NK-92 (cell line): ENCODE data around the gene GDPD2.
"Not testable (repeated sequence)": the region's sequence is repeated elsewhere in the genome, so short reads cannot be mapped to it uniquely, and the experiment has no call there.

ENCODE experiments used
- DNase-seq: peaks from one replicate; lab custom pipeline; 2025; ENCODE audit not compliant: unreplicated experiment; lab: John Stamatoyannopoulos, UW

GDPD2 gene, protein sequence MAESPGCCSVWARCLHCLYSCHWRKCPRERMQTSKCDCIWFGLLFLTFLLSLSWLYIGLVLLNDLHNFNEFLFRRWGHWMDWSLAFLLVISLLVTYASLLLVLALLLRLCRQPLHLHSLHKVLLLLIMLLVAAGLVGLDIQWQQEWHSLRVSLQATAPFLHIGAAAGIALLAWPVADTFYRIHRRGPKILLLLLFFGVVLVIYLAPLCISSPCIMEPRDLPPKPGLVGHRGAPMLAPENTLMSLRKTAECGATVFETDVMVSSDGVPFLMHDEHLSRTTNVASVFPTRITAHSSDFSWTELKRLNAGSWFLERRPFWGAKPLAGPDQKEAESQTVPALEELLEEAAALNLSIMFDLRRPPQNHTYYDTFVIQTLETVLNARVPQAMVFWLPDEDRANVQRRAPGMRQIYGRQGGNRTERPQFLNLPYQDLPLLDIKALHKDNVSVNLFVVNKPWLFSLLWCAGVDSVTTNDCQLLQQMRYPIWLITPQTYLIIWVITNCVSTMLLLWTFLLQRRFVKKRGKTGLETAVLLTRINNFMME

DNA sequence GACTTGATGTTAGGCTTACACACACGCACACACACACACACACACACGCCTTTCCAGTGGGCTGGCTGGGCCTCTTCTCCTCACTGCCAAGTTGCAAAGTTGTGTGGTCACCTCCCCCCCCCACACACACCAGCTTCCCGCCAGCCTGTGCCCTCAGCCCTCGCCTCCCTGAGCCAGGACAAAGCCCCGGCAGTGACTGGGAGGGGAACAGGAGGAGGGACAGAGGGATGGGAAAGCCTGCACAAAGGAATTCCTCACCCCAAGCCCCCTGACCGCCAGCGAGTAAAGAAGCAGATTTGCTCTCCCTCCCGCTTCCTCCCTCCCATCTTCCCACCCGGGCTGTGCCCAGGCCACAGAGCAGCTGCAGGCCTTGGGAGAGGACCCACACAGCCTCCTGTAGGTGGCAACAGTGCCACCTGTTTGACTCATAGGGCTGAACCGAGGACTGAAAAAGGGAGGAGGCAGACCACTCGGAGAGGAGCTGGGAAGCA lies at the start of gene GDPD2:
Gene GDPD2 (plus strand): TSS at position 464 of the 491 bp plus-strand sequence. CDS start 1,671 bp downstream, outside the sequence.
- DNase-seq: no peak

- no peak for DNase-seq
These were observed 36.9 kb upstream of the GDPD2 start for GRCh38 chrX:70386235-70386634.

- no peak for DNase-seq
These were observed 24.2 kb upstream of the GDPD2 start for GRCh38 chrX:70398899-70399298.

- not testable (repeated sequence) for DNase-seq
These were observed 22.9 kb upstream of the GDPD2 start for GRCh38 chrX:70400181-70400580.

DNA sequence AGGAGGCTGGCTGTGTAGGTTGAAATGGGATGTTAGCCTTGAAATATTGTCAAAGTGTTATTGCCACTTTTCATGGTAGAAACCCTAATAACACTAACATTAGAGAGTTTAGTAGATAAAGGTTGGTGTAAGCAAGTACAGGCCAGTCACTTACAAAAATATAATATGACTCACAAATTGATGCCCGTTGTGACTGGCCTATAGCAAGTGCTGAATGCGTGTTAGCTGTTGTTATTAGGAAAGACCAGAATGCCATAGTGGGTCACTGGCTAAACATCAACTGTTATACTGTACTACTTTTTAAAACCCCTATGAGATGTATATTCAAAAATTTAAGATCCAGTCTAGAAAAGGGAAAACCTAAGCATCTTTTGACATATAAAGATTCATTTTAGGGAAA lies 20.4 kb upstream of the GDPD2 start:
- no peak for DNase-seq

DNA sequence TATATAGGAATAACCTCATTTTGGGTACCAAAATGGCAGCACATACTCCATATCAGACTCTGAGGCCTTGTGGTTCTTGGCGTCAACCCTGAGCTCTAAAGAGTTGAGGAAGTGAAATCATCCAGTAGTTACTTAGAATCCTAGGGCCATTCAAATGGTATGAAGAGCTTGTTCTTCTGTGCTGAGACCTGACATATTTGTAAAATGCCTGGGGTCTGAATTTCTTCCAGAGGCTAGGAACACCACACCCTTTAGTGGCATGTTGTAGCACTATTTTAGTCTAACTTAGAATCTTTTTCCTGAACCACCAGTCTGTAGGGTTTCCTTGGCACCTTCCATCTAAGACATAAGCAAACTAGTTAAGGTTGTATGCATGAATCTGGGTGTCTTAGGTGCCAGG lies 18.1 kb upstream of the GDPD2 start:
- no peak for DNase-seq

GRCh38 chrX:70410921-70411320 lies 12.2 kb upstream of the GDPD2 start:
- no peak for DNase-seq

DNA sequence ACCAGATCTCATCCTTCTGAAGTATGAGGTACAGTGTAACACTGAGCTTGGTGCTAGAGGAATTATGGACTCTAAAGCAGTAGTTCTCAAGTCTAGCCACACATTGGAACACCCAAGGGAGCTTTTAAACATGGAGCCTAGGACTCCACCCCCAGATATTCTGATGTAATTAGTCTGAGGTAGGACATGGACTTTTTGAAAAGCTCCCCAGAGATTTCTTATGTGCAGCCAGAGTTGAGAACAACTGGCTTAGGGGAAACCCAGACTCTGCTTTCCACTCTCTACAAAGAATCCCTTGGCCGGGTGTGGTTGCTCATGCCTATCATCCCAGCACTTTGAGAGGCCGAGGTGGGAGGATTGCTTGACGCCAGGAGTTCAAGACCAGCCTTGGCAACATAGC lies 11.6 kb upstream of the GDPD2 start:
- no peak for DNase-seq

DNA sequence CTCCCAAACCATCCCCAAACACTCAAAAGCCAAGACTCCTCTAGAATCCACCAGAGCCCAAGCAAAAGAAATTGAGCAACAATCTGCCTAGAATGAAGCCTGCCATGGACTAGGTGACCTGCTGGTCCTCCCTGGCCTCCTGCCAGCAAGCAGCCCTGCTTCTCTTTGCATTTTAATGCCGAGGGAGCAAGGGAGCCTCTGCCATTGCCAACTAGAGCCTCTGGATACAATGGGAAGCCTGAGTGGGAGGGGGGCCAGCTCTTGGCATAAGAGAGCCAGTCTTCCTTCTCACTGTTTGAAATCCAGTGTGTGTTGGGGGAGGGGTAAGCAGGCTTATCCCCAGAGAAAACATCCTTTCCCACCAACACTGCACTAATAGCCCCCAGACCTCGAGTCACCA lies 1.5 kb upstream of the GDPD2 start:
- DNase-seq: no peak

- DNase-seq: no peak
These were observed 992 bp downstream of the GDPD2 start for GRCh38 chrX:70423936-70424675.

- no peak for DNase-seq
These were observed 1.7 kb downstream of the GDPD2 start for GRCh38 chrX:70424801-70425200.

GRCh38 chrX:70426286-70427278 lies 3.5 kb downstream of the GDPD2 start:
- no peak for DNase-seq

DNA sequence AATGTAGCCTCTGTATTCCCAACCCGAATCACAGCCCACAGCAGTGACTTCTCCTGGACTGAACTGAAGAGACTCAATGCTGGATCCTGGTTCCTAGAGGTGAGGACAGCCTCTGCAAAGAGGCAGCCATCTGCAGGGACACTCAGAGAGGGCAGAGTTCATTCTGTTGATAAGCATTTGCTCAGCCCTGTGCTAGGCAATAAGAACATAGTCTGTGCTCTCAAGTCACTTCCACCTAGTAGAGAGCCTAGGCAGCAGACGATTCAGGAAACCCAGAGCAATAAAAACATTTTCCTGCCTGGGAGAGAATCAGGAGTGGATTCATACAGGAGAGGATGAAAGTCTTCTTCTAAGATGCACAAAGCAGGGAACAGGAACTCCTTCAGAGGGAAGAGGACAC lies 4.3 kb downstream of the GDPD2 start:
- DNase-seq: no peak

DNA sequence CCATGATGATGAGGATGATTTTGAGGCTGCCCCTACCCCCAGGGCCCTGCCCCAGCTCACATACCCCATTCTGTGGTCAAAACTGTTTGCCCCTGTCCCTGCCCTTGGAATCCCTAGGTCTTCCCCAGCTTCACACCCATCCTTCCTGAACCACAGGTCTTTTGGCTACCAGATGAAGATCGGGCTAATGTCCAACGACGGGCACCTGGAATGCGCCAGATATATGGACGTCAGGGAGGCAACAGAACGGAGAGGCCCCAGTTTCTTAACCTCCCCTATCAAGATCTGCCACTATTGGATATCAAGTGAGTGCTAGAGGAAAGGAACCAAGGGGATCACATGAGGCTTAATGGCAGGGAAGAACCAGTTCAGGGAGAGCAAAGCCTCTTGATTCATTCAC lies 6.6 kb downstream of the GDPD2 start:
- no peak for DNase-seq

- DNase-seq: no peak
These were observed 10.1 kb downstream of the GDPD2 start for GRCh38 chrX:70432936-70433847.

DNA sequence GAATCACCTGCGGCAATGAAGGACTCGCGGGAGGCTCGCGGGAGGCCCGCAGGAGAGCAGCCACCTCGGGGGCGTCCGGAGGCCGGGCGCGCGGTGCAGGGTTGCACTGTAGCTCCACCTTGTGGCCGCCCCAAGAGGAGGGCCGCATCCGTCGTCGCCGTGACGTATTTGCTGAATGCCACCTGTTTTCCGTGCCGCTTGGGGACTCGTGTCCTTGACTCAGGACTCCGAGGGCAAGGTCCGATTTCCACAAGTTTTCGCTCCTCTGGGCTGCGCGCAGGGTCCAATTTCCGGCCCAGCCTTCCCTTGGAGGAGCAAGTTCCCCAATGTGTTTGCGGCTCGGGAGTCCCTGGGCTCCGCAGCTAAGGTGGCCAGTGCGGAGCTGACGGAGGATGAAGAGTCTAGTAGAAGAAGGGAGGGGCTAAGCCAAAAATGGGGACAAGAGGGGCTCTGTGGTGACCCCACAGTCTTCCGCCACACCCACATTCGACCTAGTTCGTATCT lies 10.8 kb downstream of the GDPD2 start:
- DNase-seq: peak; percentile 3

DNA sequence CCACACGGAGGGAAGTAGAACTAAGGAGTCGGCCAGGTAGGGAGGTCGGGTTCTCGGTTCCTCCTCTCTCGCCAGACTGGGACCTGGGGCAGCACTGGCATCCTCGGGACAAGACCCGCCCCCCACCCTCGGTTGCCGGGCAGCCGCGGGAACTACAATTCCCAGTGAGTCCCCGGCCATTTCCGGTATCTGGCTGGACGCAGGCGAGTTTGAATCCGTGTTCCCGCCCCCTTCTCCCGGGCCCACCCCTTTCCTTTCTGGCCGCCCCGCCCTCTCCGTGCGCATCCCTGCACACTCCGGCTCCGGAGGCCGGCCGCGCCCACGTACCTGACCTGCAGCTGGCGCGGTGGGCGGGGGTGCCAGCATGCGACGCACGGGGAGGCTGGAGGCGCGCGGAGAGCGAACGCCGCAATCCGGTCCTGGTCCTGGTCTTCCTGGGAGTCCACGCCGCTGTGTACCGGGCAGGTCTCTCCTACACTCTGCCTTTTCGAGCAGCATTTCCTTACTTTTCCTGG lies 11.3 kb downstream of the GDPD2 start:
- no peak for DNase-seq

DNA sequence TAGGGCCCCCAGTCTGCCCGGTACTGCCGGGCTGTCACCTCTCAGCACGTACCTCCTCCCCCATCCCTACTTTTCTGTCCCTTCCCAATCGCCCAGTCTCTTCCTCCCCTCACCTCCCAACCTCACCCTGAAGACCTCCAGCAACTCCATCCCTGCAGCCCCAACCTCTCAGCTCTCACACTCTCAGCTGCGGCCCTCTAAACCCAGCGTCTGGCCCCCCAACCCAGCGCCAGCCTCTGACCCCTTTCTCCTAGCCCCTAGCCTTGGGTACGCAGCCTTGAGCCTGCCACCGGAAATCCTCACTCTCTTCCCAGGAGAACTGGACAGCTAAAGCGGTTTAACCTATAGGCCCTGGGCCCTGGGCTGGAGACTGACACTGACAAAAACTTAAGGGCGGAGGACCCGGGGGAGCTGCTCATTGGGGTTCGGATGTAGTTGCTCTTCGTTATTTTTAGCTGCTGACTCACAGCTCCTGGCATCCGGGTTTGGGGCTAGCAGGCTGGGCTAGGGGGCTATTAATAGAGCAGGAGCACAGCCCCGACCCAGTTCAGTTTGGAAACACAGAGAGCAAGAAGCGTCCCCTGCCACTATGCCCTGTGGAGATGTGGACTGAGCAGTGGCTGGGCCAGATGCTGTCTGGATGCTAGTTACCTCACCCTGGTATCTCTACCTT lies 11.9 kb downstream of the GDPD2 start:
- DNase-seq: no peak

- no peak for DNase-seq
These were observed 13.2 kb downstream of the GDPD2 start for GRCh38 chrX:70436343-70436742.
